Muscle layer of duodenum (tissue), 2 donors: ENCODE data around the gene WFDC12.
"Not testable (repeated sequence)": the region's sequence is repeated elsewhere in the genome, so short reads cannot be mapped to it uniquely, and the experiment has no call there.

Experiments
- H3K27ac ChIP-seq: one replicate; pipeline ENCODE4 v1.7.0; 2013; ENCODE audit warnings: mild to moderate bottlenecking, low read length
- H3K27me3 ChIP-seq: one replicate; pipeline ENCODE4 v1.7.0; 2013; ENCODE audit warnings: low read depth, mild to moderate bottlenecking, control low read depth, low read length
- H3K36me3 ChIP-seq, 2 donors: one replicate each; pipeline ENCODE4 v1.7.0; 2013; ENCODE audit warnings: low read length in 2 of 2, control low read depth in 1 of 2, mild to moderate bottlenecking in 1 of 2; ENCODE audit not compliant: insufficient read depth in 2 of 2, control insufficient read depth in 1 of 2
- H3K4me1 ChIP-seq, 2 donors: one replicate each; pipeline ENCODE4 v1.7.0; 2013; ENCODE audit warnings: low read length in 2 of 2, mild to moderate bottlenecking in 2 of 2, control low read depth in 1 of 2, moderate library complexity in 1 of 2; ENCODE audit not compliant: insufficient read depth in 2 of 2, control insufficient read depth in 1 of 2
- H3K4me3 ChIP-seq, 2 donors: one replicate each; pipeline ENCODE4 v1.7.0; 2013; ENCODE audit warnings: low read length in 2 of 2, low read depth in 1 of 2, mild to moderate bottlenecking in 1 of 2
- H3K9me3 ChIP-seq, 2 donors: one replicate each; pipeline ENCODE4 v1.7.0; 2013; ENCODE audit warnings: low read length in 2 of 2, control low read depth in 1 of 2, mild to moderate bottlenecking in 1 of 2; ENCODE audit not compliant: control insufficient read depth in 1 of 2
- donor health status: healthy.

Gene WFDC12

GRCh38 chr20:45124365-45124764, at the start of gene WFDC12:
WFDC12 (minus strand) TSS chr20:45124465; CDS start chr20:45124447, 18 bp downstream.
- no peaks in the 10 kb centered on the region for H3K4me1 ChIP-seq
- H3K4me3 ChIP-seq: no peak within 1 kb of the TSS
- no peak within 1 kb of the TSS for H3K27ac ChIP-seq
- H3K9me3 ChIP-seq: no peaks in the 10 kb centered on the region
- no peaks in the 10 kb centered on the region for H3K27me3 ChIP-seq
- H3K36me3 ChIP-seq: no peaks in the 10 kb centered on the region

GRCh38 chr20:45173522-45173921, 49.3 kb upstream of the WFDC12 start:
- Histone ChIP-seq H3K27me3 (no peaks in the 10 kb centered on the region), H3K4me1 (no peaks in the 10 kb centered on the region), H3K27ac (no peak overlapping the region)

GRCh38 chr20:45164906-45165305, 40.6 kb upstream of the WFDC12 start:
- Histone ChIP-seq H3K27me3 (no peaks in the 10 kb centered on the region), H3K4me1 (no peaks in the 10 kb centered on the region), H3K27ac (no peak overlapping the region), H3K9me3 (peaks cover 5 to 20% of the 10 kb centered on the region in 2 donors), H3K4me3 (no peak overlapping the region), H3K36me3 (no peaks in the 10 kb centered on the region)

More at GRCh38 chr20:45173522-45173921, 49.3 kb upstream of the WFDC12 start:
- H3K9me3 ChIP-seq: no peaks in the 10 kb centered on the region
- H3K36me3 ChIP-seq: no peaks in the 10 kb centered on the region
- H3K4me3 ChIP-seq: no peak overlapping the region

GRCh38 chr20:45163083-45163803, 39.0 kb upstream of the WFDC12 start:
- Histone ChIP-seq H3K36me3 (no peaks in the 10 kb centered on the region), H3K27ac (no peak overlapping the region), H3K27me3 (no peaks in the 10 kb centered on the region), H3K4me1 (no peaks in the 10 kb centered on the region), H3K4me3 (no peak overlapping the region), H3K9me3 (peaks cover 10 to 28% of the 10 kb centered on the region in 2 donors)

GRCh38 chr20:45157962-45158361, 33.7 kb upstream of the WFDC12 start:
- Histone ChIP-seq H3K4me3 (no peak overlapping the region), H3K9me3 (peaks cover 8 to 15% of the 10 kb centered on the region in 2 donors), H3K36me3 (no peaks in the 10 kb centered on the region), H3K27me3 (no peaks in the 10 kb centered on the region), H3K27ac (no peak overlapping the region), H3K4me1 (peaks cover 0 to 5% of the 10 kb centered on the region in 2 donors)

- Histone ChIP-seq H3K4me1 (peaks cover 0 to 5% of the 10 kb centered on the region in 2 donors), H3K4me3 (no peak overlapping the region), H3K27me3 (no peaks in the 10 kb centered on the region), H3K9me3 (peaks cover 6 to 12% of the 10 kb centered on the region in 2 donors), H3K36me3 (no peaks in the 10 kb centered on the region), H3K27ac (no peak overlapping the region)
Observed at GRCh38 chr20:45156713-45157112, 32.4 kb upstream of the WFDC12 start.

- H3K27ac ChIP-seq, H3K4me3 ChIP-seq, H3K4me1 ChIP-seq, H3K36me3 ChIP-seq, H3K27me3 ChIP-seq: not testable (repeated sequence)
- H3K9me3 ChIP-seq: peaks cover 6 to 12% of the 10 kb centered on the region in 2 donors
Observed at GRCh38 chr20:45154794-45155193, 30.5 kb upstream of the WFDC12 start.

- Histone ChIP-seq H3K27ac (no peak overlapping the region), H3K9me3 (peaks cover 4 to 10% of the 10 kb centered on the region in 2 donors), H3K4me1 (peaks cover 0 to 5% of the 10 kb centered on the region in 2 donors), H3K27me3 (no peaks in the 10 kb centered on the region), H3K36me3 (no peaks in the 10 kb centered on the region), H3K4me3 (no peak overlapping the region)
Observed at GRCh38 chr20:45154183-45154582, 29.9 kb upstream of the WFDC12 start.

- H3K9me3 ChIP-seq: peaks cover 0 to 5% of the 10 kb centered on the region in 2 donors
- H3K27ac ChIP-seq: no peak overlapping the region
- no peaks in the 10 kb centered on the region for H3K27me3 ChIP-seq
- H3K4me1 ChIP-seq: peaks cover 0 to 5% of the 10 kb centered on the region in 2 donors
- no peaks in the 10 kb centered on the region for H3K36me3 ChIP-seq
- no peak overlapping the region for H3K4me3 ChIP-seq
Observed at GRCh38 chr20:45153752-45154151, 29.5 kb upstream of the WFDC12 start.

GRCh38 chr20:45153147-45153546, 28.9 kb upstream of the WFDC12 start:
- Histone ChIP-seq H3K9me3 (peaks cover 0 to 3% of the 10 kb centered on the region in 2 donors), H3K27ac (no peak overlapping the region), H3K4me3 (no peak overlapping the region), H3K27me3 (no peaks in the 10 kb centered on the region), H3K36me3 (no peaks in the 10 kb centered on the region), H3K4me1 (peaks cover 0 to 5% of the 10 kb centered on the region in 2 donors)

- no peak overlapping the region for H3K4me3 ChIP-seq
- H3K9me3 ChIP-seq: peaks cover 0 to 2% of the 10 kb centered on the region in 2 donors
- H3K4me1 ChIP-seq: peaks cover 0 to 2% of the 10 kb centered on the region in 2 donors
- no peak overlapping the region for H3K27ac ChIP-seq
- H3K36me3 ChIP-seq: no peaks in the 10 kb centered on the region
- no peaks in the 10 kb centered on the region for H3K27me3 ChIP-seq
Observed at GRCh38 chr20:45152405-45152804, 28.1 kb upstream of the WFDC12 start.

- H3K4me3 ChIP-seq: no peak overlapping the region
- H3K27ac ChIP-seq: no peak overlapping the region
- H3K27me3 ChIP-seq: no peaks in the 10 kb centered on the region
- H3K4me1 ChIP-seq: no peaks in the 10 kb centered on the region
- no peaks in the 10 kb centered on the region for H3K36me3 ChIP-seq
- H3K9me3 ChIP-seq: no peaks in the 10 kb centered on the region
Observed at GRCh38 chr20:45149062-45149461, 24.8 kb upstream of the WFDC12 start.
